Gastroesophageal sphincter (tissue), 4 donors: Measurements from ENCODE around the gene GPATCH4. TPM values are rescaled to one million over a fixed set of nuclear protein-coding genes. Genes with fewer than 3 reads are reported as not detected.

Experiments used
- ATAC-seq: fragments of 150-250 bp; one replicate; pipeline ENCODE4 v1.9.1; 2016; ENCODE audit warnings: mild to moderate bottlenecking, moderate library complexity
- H3K27ac ChIP-seq, 4 donors: fragments of 200-600 bp; sonication (generic) in 3 of 4; 1 replicate in 3 of 4; 2 replicates in 1 of 4; pipeline ENCODE4 v1.5.1; 2016 to 2019
- H3K27me3 ChIP-seq: fragments of 200-600 bp; sonication (generic); one replicate; pipeline ENCODE4 v1.5.1; 2019
- H3K36me3 ChIP-seq, 2 donors: fragments of 200-600 bp; sonication (generic); one replicate each; pipeline ENCODE4 v1.5.1; 2019; ENCODE audit warnings: control low read depth in 1 of 2
- H3K4me1 ChIP-seq, 3 donors: fragments of 200-600 bp; sonication (generic); 1 replicate in 2 of 3; 2 replicates in 1 of 3; pipeline ENCODE4 v1.5.1; 2016 to 2019; ENCODE audit warnings: control low read depth in 2 of 3
- H3K4me3 ChIP-seq, 2 donors: fragments of 200-600 bp; sonication (generic); one replicate each; pipeline ENCODE4 v1.5.1; 2019; ENCODE audit warnings: mild to moderate bottlenecking in 1 of 2, moderate library complexity in 1 of 2
- H3K9me3 ChIP-seq, 3 donors: fragments of 200-600 bp; sonication (generic); one replicate each; pipeline ENCODE4 v1.5.1; 2017 to 2019; ENCODE audit warnings: control low read depth in 2 of 3
- EP300 ChIP-seq: sonication (generic); formaldehyde crosslinking; IDR thresholded peaks from one replicate; pipeline ENCODE4 v1.6.1; 2017; ENCODE audit warnings: antibody characterized with exemption, mild to moderate bottlenecking
- POLR2A ChIP-seq, 2 donors: fragments of 450-650 bp; IDR thresholded peaks; one replicate each; pipeline ENCODE4 v1.6.1; 2017; ENCODE audit warnings: antibody characterized with exemption in 2 of 2, mild to moderate bottlenecking in 2 of 2, moderate library complexity in 1 of 2
- POLR2AphosphoS5 ChIP-seq: sonication (generic); formaldehyde crosslinking; IDR thresholded peaks from one replicate; pipeline ENCODE4 v1.6.1; 2017; ENCODE audit warnings: antibody characterized with exemption
- WGBS, 2 donors: methylation state at CpG; one replicate each; pipeline ENCODE4 v1.1.5; 2018; ENCODE audit warnings: low coverage in 1 of 2; 5-methylcytosine and 5-hydroxymethylcytosine counted together
- total RNA-seq, 4 donors: library from RNA; depleted of rRNA; stranded (reverse); fragments of >200 nt; gene quantifications; one replicate each; pipeline ENCODE4 v1.1.0, GENCODE V29; 2016
- TF ChIP-seq, protein P1 (sequence below), 4 experiments: fragments of 200-600 bp in 2 of 4; fragments of 450-650 bp in 2 of 4; sonication (generic) in 1 of 4; IDR thresholded peaks; one replicate each; pipeline ENCODE4 v1.5.1; 2017 to 2019; ENCODE audit warnings: antibody characterized with exemption in 4 of 4, mild to moderate bottlenecking in 2 of 4, moderate library complexity in 2 of 4

The GPATCH4 gene
- total RNA-seq, 4 donors from 2014 or later, result 18.4 to 37.2 (median 24.0) TPM

DNA sequence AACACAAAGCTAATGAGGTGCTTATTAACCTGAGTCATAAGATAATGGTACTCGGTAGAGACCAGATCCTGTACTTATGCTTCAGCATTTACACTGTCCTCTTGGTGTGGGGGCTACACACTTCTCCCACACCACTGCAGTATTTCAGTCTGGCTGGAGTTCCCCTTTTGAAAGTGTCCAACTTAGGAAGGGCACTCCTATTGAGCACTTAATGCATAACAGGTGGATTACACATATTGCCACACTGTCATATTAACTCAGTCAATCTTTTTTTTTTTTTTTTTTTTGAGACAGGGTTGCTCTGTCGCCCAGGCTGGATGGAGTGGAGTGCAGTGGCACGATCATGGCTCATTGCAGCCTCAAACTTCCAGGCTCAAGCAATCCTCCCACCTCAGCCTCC, 1.5 kb downstream of the GPATCH4 start:
- no peak overlapping the region for H3K4me3 ChIP-seq
- peaks cover 0 to 45% of the 10 kb centered on the region in 2 donors for H3K36me3 ChIP-seq
- WGBS, 2 donors, result 45 to 80% methylated on average over 1 to 2 of the region's 3 CpGs
- peaks cover 0 to 23% (median 10%) of the 10 kb centered on the region in 3 donors for H3K4me1 ChIP-seq
- no peaks in the 10 kb centered on the region for H3K27me3 ChIP-seq
- no peaks in the 10 kb centered on the region for H3K9me3 ChIP-seq
- TF ChIP-seq, protein P1, sequence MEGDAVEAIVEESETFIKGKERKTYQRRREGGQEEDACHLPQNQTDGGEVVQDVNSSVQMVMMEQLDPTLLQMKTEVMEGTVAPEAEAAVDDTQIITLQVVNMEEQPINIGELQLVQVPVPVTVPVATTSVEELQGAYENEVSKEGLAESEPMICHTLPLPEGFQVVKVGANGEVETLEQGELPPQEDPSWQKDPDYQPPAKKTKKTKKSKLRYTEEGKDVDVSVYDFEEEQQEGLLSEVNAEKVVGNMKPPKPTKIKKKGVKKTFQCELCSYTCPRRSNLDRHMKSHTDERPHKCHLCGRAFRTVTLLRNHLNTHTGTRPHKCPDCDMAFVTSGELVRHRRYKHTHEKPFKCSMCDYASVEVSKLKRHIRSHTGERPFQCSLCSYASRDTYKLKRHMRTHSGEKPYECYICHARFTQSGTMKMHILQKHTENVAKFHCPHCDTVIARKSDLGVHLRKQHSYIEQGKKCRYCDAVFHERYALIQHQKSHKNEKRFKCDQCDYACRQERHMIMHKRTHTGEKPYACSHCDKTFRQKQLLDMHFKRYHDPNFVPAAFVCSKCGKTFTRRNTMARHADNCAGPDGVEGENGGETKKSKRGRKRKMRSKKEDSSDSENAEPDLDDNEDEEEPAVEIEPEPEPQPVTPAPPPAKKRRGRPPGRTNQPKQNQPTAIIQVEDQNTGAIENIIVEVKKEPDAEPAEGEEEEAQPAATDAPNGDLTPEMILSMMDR (IDR thresholded peaks at IDR 0.05), result no peak
- TF ChIP-seq EP300 (no peak), POLR2A (IDR thresholded peaks at IDR 0.05) (no peak), POLR2AphosphoS5 (no peak)
- no peak overlapping the region for H3K27ac ChIP-seq
- no peak for ATAC-seq

DNA sequence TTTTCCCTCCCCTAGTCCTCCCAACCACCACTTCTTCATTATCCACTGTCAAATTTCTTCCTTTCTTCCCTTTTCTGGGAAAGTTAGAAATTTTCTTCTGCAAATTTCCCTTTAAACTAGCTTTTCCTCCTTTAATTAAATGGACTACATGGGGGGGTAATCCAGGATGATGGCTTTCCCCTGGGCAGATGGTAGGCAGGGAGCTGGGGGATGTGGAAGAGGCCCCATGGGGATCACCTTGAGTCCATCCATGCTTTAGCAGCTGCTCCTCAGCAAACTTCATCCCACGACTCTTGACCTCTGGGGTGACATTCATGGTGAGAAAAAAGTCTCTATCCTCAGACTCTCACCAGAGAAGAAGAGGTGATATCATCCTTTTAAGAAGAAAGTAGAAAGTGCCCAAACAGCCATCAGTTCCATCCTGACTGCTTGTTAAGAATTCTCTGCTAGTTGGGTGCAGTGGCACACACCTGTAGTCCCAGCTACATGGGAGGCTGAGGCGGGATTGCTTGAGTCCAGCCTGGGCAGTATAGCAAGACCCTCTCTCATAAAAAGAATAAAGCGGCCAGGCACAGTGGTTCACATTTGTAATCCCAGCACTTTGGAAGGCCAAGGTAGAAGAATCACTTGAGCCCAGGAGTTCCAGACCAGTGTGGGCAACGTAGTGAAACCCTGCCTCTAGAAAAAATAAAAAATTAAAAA, 2.4 kb downstream of the GPATCH4 start:
- Histone ChIP-seq H3K36me3 (peaks cover 0 to 54% of the 10 kb centered on the region in 2 donors), H3K9me3 (no peaks in the 10 kb centered on the region), H3K4me3 (no peak overlapping the region), H3K27me3 (no peaks in the 10 kb centered on the region), H3K4me1 (peaks cover 0 to 23% (median 10%) of the 10 kb centered on the region in 3 donors), H3K27ac (no peak overlapping the region)
- TF ChIP-seq POLR2AphosphoS5, result no peak
- no peak for TF ChIP-seq EP300
- TF ChIP-seq, protein P1 (IDR thresholded peaks at IDR 0.05), result no peak
- TF ChIP-seq POLR2A (IDR thresholded peaks at IDR 0.05), result no peak
- WGBS, 2 donors, result 90 to 100% methylated on average over 2 of the region's 4 CpGs
- no peak for ATAC-seq

- H3K27me3 ChIP-seq, result no peaks in the 10 kb centered on the region
- peaks cover 0 to 25% (median 10%) of the 10 kb centered on the region in 3 donors for H3K4me1 ChIP-seq
- H3K4me3 ChIP-seq, result no peak overlapping the region
- WGBS, 2 donors, result 87 to 100% methylated on average over 2 to 3 of the region's 5 CpGs
- H3K36me3 ChIP-seq, result peaks cover 0 to 62% of the 10 kb centered on the region in 2 donors
- no peak for TF ChIP-seq POLR2A (IDR thresholded peaks at IDR 0.05)
- TF ChIP-seq EP300, result no peak
- TF ChIP-seq, protein P1 (IDR thresholded peaks at IDR 0.05), result no peak
- TF ChIP-seq POLR2AphosphoS5, result no peak
- ATAC-seq, result no peak
- H3K9me3 ChIP-seq, result no peaks in the 10 kb centered on the region
- no peak overlapping the region for H3K27ac ChIP-seq
Measured at GRCh38 chr1:156598125-156598524, 3.2 kb downstream of the GPATCH4 start.

DNA sequence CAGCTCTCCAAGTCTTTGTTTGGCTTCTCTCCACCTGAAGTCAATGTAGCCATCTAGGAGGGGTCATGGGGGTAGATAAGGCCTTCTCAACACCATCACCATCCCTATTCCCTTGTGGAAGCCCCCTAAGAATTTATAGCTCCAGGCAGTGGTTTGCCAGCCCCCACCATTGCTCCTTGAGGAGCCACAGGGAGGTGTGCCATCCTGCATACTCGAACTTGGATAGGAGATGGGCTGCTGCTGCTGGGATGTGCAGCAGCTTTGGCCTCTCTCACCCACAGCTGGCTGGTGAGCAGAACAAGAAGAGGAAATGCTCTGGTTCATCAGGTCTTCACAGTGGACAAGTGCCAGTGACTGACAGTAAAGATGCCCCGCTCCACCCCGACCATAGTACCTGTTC, 4.9 kb downstream of the GPATCH4 start:
- H3K27me3 ChIP-seq, result no peaks in the 10 kb centered on the region
- no peak overlapping the region for H3K27ac ChIP-seq
- H3K4me1 ChIP-seq, result peaks cover 0 to 27% (median 7%) of the 10 kb centered on the region in 3 donors
- H3K4me3 ChIP-seq, result no peak overlapping the region
- no peak for ATAC-seq
- no peaks in the 10 kb centered on the region for H3K9me3 ChIP-seq
- WGBS, 2 donors, result 80% methylated on average over 1 of the region's 3 CpGs; no CpG with 5 or more reads in 1 of the 2 donors
- TF ChIP-seq, protein P1 (IDR thresholded peaks at IDR 0.05), result no peak
- TF ChIP-seq EP300, result no peak
- TF ChIP-seq POLR2A (IDR thresholded peaks at IDR 0.05), result no peak
- TF ChIP-seq POLR2AphosphoS5, result no peak
- H3K36me3 ChIP-seq, result peaks cover 0 to 68% of the 10 kb centered on the region in 2 donors

- Histone ChIP-seq H3K27ac (no peak overlapping the region), H3K27me3 (no peaks in the 10 kb centered on the region), H3K36me3 (peaks cover 0 to 68% of the 10 kb centered on the region in 2 donors), H3K4me3 (no peak overlapping the region), H3K4me1 (peaks cover 0 to 25% (median 5%) of the 10 kb centered on the region in 3 donors), H3K9me3 (no peaks in the 10 kb centered on the region)
- TF ChIP-seq, protein P1 (IDR thresholded peaks at IDR 0.05), result no peak
- no peak for TF ChIP-seq POLR2A (IDR thresholded peaks at IDR 0.05)
- no peak for TF ChIP-seq POLR2AphosphoS5
- no peak for TF ChIP-seq EP300
- 83 to 85% methylated on average over 2 of the region's 2 CpGs for WGBS, 2 donors
- ATAC-seq, result no peak
Measured at GRCh38 chr1:156595016-156595415, 6.3 kb downstream of the GPATCH4 start.
